GM10266 (cell line): ENCODE data around the gene TPRX2.
"Not testable (repeated sequence)": the region's sequence is repeated elsewhere in the genome, so short reads cannot be mapped to it uniquely, and the experiment has no call there.

Experiments used
- DNase-seq: peaks from one replicate; pipeline ENCODE4 v3.0.0; 2012; ENCODE audit errors: extremely low spot score
- CTCF ChIP-seq: IDR thresholded peaks from 2 replicates; pipeline ENCODE4 v1.5.1; 2012; ENCODE audit warnings: mild to moderate bottlenecking, low read depth; ENCODE audit not compliant: control insufficient read depth, insufficient read depth; ENCODE audit errors: missing control alignments

TPRX2 gene, protein sequence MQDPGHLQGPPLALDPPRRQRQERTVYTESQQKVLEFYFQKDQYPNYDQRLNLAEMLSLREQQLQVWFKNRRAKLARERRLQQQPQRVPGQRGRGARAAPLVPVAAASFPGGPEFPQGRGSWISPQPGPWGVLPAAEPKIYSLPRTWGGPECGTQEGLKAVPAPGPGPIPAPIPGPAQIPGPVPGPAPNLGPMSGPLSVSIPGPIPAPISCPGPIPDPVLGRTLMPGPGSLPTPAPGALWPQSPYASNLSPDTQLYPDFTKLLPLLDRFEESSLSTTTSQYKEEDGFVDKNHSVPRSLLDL

DNA sequence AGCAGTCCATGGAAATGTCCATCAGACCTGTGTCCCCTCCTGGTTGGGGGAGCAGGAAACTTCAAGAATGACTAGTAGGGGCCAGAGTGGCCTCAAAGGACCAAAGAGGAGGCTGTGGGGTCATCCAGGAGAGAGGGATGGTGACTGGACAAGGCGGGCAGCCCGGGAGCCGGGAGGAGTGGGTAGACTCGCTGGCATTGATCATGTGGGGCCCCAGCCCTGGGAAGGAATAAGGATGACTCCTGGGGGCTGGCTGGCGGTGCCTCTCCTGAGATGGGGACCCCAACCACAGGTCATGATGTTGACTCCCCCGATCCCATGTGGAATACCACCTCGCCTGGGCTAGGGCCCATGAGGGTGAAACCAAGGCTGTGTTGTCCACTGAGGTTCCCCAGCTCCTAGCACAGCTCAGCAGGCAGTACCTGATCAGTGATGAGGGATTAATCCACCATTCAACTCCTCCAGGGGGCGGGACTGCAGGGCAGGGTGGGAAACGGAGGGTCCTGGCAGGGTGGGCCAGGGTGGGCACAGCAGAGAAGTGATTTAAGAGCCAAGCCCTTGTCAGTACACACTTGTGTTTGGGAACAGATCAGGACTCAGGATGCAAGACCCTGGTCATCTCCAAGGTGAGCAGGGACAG lies at the start of gene TPRX2:
Gene TPRX2, plus strand, starts transcription at position 590 of the 640 bp plus-strand sequence. Its CDS starts 12 bp downstream, at position 602.
- not testable (repeated sequence) for DNase-seq

DNA sequence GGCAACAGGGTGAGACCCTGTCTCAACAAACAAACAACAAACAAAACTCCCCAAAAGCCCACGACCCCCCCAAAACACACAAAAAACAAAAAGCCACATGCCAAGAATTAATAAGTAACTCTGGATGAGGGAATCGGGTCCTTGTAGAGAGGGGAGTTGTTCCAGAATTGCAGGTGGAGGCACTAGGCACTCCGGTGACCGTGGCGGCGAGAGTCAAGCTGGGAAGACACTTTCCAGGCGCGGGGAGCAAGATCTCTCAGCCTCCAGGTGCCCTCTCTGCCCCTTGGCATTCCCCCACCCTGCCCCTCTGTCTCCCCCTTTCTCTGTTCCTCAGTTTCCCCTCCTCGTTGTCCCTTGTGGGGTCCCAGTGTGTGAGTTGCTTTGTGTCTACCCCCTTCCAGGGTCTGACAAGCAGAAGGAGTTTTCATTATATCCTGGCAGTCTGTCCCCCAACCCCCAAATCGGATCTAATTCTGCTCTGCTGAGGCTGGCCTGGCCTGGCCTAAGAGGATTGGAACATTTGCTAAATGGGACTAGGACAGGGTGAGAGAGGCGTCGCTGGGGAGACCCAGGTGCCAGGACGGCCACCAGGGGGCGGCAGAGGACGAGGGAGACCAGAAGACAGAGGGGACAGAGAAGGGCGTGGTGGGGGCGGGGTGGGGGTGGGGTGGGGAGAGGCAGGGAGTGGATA lies 45.6 kb upstream of the TPRX2 start:
- peak; percentile 83 for DNase-seq
- TF ChIP-seq CTCF = peak; percentile 81

DNA sequence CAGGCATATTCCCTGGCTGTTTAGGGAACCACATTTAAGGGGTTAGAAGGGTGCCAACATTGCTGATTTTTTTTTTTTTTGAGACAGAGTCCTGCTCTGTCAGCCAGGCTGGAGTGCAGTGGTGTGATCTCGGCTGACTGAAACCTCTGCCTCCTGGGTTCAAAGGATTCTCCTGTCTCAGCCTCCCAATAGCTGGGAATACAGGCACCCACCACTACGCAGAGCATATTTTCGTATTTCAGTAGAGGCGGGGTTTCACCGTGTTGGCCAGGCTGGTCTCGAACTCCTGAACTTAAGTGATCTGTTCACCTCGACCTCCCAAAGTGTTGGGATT lies 45.1 kb upstream of the TPRX2 start:
- TF ChIP-seq CTCF = no peak
- DNase-seq = no peak

GRCh38 chr19:47816270-47816669 lies 42.8 kb upstream of the TPRX2 start:
- not testable (repeated sequence) for DNase-seq

DNA sequence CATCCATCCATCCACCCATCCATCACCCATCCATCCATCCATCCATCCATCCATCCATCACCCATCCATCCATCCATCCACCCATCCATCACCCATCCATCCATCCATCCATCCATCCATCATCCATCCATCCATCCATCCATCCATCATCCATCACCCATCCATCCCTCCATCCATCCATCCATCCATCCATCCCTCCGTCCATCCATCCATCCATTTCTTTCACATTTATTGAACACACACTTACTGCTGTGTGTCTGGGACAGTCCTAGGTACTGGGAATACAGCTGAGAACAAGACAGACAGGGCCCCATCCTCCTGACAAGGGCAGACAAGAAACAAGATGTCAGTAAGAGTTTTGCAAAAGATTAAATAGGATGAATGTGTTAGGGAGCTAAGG lies 40.8 kb upstream of the TPRX2 start:
- not testable (repeated sequence) for DNase-seq

DNA sequence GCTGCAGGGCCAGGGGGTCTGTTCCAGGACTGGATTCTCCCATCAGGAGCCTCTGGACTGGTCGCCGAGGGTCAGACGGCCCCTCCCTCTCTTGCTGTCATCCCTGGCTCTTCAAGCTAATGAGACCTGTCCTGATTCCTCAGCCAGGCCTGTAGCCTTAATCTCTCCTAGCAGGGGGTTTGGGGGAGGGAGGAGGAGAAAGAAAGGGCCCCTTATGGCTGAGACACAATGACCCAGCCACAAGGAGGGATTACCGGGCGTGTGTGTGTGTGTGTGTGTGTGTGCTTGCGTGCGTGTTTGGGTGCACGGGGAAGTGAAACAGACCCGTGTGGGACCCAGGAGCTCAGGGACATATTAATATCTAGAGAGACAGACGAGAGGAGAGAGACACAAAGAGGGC lies 39.2 kb upstream of the TPRX2 start:
- no peak for TF ChIP-seq CTCF
- no peak for DNase-seq

- no peak for DNase-seq
- TF ChIP-seq CTCF = no peak
Measured at GRCh38 chr19:47820410-47820809, 38.6 kb upstream of the TPRX2 start.

GRCh38 chr19:47821460-47822020 lies 37.5 kb upstream of the TPRX2 start, which contains the start of gene CRX:
CRX (plus strand) TSS chr19:47821937; CDS start chr19:47834444, 12,507 bp downstream.
- TF ChIP-seq CTCF = no peak
- no peak for DNase-seq

GRCh38 chr19:47824396-47824795 lies 34.6 kb upstream of the TPRX2 start:
- no peak for TF ChIP-seq CTCF
- DNase-seq = no peak
